ENCODE measurements around the gene CLIP3.

The CLIP3 gene

DNA sequence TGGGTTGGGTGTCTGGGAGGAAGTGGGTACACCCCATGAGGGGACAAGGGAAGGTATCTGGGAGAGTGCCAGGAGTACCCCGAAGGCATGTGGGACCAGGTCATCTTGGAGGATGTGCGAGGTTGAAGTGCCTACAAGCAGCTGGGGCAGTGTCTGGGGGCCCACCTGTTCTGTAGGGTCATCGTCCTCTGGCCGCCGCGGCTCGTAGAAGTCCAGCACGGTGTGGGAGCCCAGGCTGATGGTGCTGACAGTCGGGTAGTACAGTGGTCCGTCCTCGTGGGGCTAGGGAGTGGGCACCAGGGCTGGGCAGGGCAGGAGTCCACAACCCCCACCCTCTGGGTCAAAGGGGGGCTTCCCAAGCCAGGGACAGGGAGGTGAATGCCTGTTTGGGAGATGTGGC lies 22.3 kb downstream of the CLIP3 start:
- TF ChIP-seq, protein P1, sequence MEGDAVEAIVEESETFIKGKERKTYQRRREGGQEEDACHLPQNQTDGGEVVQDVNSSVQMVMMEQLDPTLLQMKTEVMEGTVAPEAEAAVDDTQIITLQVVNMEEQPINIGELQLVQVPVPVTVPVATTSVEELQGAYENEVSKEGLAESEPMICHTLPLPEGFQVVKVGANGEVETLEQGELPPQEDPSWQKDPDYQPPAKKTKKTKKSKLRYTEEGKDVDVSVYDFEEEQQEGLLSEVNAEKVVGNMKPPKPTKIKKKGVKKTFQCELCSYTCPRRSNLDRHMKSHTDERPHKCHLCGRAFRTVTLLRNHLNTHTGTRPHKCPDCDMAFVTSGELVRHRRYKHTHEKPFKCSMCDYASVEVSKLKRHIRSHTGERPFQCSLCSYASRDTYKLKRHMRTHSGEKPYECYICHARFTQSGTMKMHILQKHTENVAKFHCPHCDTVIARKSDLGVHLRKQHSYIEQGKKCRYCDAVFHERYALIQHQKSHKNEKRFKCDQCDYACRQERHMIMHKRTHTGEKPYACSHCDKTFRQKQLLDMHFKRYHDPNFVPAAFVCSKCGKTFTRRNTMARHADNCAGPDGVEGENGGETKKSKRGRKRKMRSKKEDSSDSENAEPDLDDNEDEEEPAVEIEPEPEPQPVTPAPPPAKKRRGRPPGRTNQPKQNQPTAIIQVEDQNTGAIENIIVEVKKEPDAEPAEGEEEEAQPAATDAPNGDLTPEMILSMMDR (conservative IDR thresholded peaks at IDR 0.05): no peak
- peak overlapping the region; percentile 97; the same call in 1 of the 2 replicates for H3K27ac ChIP-seq

DNA sequence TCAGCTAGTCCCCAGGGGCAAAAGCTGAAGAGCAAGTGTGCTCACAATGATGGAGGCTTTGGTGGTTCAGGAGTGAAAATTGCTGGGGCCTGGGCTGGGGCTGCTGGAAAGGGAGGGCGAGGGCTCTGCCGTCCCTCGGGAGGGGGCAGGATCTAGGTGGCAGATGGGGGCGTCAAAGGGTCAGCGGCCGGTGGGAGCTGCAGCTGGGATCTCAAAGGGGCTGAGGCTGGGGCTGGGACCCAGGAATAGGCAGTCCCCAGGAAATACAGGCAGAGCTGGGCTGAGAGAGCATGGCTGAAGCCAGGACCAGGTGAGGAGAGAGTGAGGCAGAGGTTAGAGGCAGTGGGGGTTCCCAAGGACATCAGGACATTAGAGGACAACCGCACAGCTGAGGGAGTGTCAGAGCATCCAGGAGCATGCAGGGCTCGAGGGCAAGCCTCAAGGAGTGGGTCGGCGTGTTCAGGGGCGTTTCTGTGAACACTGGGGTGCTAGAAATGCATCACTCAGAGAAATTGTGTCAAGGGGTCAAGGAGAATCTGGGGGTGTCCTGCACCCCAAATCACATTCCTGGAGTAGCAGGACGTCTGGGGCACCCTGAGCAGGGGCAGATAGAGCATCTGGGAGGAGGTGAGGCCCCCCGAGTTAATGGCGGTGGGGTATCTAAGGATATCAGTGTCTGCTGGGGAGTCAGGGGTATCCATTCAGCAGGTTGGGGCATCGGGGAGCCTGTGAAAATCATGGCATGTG lies 22.9 kb downstream of the CLIP3 start:
- TF ChIP-seq, protein P1 (conservative IDR thresholded peaks at IDR 0.05): no peak
- H3K27ac ChIP-seq: peak overlapping the region; percentile 97

DNA sequence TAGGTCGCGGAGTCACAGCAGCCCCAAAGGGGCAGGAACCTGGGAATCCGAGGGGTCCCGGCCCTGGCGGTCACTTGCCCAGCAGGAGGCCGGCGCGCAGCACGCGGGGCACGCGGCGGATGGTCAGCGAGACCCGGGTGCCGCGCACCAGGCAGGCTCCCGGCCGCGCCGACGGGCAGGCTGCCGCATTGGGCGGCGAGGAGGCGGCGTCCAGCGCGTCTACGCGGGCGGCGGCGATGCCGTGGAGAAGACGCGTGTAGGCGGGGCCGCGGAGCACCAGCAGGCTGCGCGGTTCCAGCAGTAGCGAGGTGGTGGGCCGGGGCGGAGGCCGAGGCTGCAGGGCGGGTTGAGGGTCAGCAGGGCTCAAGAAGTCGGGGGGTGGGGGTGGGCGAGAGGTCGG lies 23.5 kb downstream of the CLIP3 start:
- peak overlapping the region; percentile 97 for H3K27ac ChIP-seq
- TF ChIP-seq, protein P1 (conservative IDR thresholded peaks at IDR 0.05): 0 out of 2 replicates have a peak, but pooled peaks have one; percentile 20

DNA sequence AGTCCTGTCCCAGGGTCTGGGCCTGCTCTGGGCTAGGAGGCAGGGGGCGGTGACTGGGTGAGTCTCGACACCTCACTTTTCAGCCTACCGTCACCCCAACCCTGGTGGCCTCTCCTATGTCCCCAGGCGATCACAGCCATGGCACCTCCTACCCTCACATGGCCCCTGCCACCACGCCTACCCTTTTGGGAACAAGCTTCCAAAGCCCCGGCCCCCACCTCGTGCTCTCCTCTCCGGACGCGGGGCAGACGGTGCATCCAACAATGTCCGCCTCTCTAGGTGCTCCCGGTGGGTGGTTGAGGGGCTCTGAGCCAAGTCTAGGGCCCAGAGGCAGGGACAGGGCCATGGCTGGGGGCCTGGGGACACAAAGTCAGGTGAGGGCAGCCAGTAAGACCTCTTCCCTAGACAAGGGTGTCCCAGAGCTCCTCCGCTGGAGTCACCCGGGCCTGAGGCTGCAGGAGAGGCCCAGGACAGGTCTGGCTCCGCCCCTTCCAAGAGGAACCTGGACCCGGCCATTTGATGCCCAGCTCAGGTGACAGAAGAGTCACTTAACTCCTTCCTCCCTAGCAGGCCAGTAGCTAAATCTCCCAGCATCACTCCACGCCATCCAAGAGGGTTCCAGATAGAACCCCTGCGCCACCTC lies 24.2 kb downstream of the CLIP3 start, which contains the start of gene SYNE4:
SYNE4 (minus strand) TSS at position 478 of the 643 bp plus-strand sequence; CDS start at position 346, 132 bp downstream.
- TF ChIP-seq, protein P1 (conservative IDR thresholded peaks at IDR 0.05): no peak
- peak within 1 kb of the TSS; percentile 97 for H3K27ac ChIP-seq

DNA sequence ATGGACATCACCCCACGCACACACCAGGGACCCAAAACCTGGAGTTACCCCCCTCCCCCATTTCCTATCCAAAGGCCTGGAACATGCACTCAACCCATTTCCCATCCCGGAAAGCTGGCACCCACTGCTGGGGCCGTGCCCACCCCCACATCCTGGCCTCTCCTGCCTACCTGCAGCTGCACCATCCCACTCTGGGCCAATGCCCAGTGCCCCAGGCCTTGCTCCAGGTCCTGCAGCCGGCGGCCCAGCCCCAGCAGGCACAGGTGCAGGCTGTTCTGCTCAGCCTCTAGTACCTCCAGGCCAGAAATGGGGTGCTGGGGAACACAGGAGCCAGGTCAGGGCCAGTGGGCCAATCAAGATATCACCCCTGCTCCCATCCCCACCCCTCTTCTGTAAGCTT lies 25.7 kb downstream of the CLIP3 start:
- H3K27ac ChIP-seq: peak overlapping the region; percentile 97
- TF ChIP-seq, protein P1 (conservative IDR thresholded peaks at IDR 0.05): no peak

DNA sequence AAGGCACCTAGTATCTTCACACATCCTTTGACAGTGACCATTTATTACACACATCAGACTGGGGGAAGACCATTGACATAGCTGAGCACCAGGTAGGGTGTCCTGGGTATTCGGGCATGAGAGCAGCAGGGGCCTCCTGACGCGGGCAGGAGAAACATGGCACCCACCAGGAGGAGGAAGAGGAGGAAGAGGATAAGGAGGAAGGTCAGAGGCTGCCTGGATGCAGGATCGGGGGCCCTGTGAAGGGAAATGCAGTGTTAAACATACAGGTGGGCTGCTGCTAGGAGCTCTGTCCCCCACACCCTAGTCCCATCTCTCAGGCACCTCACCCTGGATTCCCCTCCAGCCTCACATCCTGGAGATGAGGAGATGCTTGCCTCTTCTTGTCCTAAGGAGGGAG lies 29.4 kb downstream of the CLIP3 start:
- TF ChIP-seq, protein P1 (conservative IDR thresholded peaks at IDR 0.05): no peak

DNA sequence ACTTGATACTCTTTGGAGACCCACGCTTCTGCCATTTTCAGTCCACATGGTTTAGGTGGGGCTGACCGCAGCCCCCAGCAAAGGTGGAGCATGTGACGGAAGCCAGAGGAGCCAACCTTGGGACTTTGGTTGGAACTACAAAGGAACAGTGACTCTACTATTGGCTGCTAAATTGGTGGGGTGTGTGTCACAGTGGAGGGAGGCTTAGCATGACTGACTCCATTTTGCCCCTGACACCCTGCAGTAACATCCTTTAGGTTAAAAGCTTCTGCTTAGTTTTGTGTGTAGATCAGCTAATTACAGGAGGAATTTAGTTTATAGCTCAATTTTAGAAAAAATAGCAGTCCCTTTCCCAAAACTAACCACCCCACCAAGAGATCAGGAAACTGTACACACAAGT lies 31.1 kb downstream of the CLIP3 start:
- no peak overlapping the region for H3K27ac ChIP-seq
- TF ChIP-seq, protein P1 (conservative IDR thresholded peaks at IDR 0.05): no peak

More for the DNA sequence above, 29.4 kb downstream of the CLIP3 start:
- no peak overlapping the region for H3K27ac ChIP-seq

All from VCaP (cell line).